HG02763 (cell line): ENCODE results near the gene SLC6A8.
"Not testable (repeated sequence)": the region's sequence is repeated elsewhere in the genome, so short reads cannot be mapped to it uniquely, and the experiment has no call there.

Experiments
- ATAC-seq: cut with Tn5 transposase; IDR thresholded peaks from one replicate; pipeline ENCODE4 v1.9.1; 2021; ENCODE audit warnings: mild to moderate bottlenecking, moderate library complexity; ENCODE audit not compliant: unreplicated experiment

SLC6A8 gene

DNA sequence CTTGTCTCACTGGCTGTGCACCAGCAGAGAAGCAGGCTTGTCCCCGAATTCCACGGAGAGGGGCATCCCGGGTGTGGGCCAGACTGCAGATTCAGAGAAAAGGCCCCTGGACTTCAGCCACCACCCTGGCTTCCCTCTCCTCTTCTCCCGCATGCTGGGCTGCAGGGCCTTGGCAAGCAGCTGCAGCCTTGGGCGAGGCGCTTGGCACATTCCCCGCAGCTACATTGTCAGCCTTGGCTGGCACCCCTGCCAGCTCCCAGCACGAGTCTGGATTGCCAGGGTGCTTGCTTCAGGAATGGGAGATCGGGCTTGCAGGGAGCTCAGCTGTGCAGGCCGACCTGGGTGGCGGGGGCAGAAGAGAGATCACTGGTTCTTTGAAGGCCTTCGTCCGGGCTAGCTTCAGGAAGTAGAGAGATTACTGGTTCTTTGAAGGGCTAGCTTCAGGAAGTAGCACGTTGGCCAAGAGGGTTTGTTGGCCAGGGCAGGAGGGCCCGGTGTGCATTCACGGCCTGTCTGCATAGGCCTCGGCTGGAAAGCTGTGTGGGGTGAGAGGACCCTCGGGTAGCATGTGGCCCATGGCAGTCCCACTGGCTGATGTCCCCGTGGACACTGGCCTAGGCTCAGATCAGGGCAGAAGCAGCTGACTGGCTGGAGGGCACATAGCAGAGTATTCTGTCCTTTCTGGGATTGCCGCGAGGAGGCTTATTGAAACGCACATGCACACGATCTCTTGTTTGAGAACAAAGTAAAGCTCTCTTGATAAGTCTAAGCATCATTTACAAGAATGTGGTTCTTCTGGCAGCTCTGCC, 39.6 kb downstream of the SLC6A8 start:
- ATAC-seq: no peak

DNA sequence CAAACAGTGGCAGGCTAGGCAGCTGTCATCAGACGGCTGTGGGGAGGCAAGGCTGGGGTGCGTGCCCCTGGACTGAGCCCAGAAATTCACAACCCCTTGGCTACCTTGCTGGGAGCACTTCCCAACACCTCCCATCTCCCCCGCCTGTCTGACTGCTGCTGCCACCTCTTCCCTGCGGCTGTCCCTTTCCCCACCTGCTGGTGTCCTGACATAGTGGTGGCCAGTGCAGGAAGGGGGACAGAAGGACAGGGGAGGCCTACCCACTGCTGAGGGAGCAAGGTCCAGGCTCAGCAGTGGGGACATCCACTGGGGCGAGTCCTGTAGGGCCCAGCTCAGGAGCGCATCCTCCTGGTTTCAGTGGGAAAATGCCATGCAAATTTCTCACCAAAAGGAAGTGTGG, 40.4 kb downstream of the SLC6A8 start:
- ATAC-seq: no peak

DNA sequence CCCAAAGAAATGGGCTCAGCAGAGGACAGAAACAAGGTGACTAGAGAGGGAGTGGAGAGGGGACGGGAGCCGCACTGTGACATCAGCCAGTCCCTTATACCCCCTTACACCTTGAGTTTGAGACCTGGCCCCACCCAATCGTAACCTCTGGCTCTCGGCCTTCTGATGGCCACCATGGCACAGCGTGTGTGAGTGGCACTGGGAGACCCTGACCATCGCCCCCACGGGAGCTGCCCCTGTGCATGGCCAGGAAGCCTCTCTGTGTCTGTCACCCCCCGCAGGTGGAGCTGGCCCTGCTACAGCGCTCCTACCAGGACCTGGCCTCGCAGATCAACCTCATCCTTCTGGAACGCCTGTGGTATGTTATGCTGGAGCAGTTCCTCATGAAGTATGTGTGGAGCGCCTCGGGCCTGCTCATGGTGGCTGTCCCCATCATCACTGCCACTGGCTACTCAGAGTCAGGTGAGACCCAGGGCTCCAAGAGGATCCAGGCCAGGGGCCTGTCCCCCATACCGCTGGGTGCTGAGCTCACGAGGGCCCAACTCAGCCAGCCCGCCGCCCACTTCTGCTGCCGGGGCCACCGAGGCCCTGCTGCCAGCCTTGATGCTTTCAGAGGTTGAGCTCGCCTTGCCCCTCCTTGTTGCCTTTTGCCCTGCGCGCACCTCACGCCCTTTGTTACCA, 41.4 kb downstream of the SLC6A8 start:
- ATAC-seq: no peak

- not testable (repeated sequence) for ATAC-seq
Measured at GRCh38 chrX:153730115-153730514, 42.4 kb downstream of the SLC6A8 start.

DNA sequence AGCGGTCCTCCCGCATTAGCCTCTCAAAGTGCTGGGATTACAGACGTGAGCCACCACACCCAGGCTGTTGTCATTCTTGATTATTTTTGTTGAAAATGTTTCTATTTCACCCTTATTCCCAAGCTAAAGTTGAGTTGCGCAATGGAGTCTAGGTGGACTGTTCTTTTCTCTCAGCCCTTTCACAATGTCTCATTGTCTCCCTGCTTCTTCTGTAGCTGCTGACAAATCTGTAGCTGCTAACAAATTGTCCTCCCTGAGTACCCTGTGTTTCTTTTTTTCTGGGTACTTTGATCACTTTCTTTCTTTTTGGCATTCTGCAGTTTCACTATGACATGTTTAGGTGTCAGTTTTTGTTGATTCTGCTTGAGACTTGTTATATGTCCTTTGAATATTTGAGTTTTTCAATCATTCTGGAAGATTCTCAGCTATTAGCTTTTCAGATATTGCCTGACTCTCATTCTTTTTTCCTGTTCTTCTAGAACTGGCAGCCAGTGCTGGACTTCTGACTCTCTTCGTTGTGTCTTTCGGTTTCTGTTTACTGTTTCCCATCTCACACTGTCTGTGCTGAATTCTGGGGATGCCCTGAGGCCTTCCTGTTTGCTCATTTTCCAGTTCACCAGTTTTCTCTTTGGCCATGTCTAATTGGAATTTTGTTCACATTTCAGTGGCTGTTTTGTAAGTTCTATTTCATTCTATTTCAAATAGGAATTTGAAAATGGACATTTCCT, 43.6 kb downstream of the SLC6A8 start:
- ATAC-seq: no peak

- ATAC-seq: no peak
Measured at GRCh38 chrX:153731845-153732215, 44.1 kb downstream of the SLC6A8 start.

- no peak for ATAC-seq
Measured at GRCh38 chrX:153732401-153732800, 44.7 kb downstream of the SLC6A8 start.

GRCh38 chrX:153733651-153734240, 46.0 kb downstream of the SLC6A8 start:
- no peak for ATAC-seq

DNA sequence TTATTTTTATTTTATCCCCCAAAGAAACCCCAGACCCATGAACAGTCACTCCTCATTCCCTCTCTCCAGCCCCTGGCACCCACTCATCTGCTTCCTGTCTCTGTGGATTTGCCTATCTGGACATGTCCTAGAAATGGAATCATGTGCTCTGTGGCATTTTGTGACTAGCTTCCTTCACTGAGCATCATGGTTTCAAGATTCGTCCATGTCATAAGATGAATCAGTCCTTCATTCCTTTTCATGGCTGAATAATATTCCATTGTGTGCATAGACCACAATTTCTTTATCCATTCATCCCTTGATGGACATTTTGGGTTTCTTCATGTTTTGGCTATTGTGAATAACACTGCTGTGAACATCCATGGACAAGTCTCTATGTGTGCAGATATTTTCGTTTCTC, 47.1 kb downstream of the SLC6A8 start:
- no peak for ATAC-seq

DNA sequence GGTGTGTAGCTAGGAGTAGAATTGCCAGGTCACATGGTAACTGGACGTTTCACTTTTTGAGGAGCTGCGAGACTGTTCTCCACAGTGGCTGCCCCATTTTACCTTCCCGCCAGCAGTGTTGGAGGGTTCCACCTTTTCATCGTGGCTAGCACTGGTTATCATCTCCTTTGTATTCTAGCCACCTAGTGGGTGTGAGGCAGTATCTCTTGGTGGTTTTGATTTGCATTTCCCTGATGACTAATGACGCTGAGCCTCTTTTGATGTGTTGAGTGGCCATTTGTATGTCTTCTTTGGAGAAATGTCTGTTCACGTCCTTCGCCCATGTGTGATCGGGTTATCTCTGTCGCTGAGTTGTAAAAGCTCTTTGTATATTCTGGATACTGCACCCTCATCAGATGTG, 47.5 kb downstream of the SLC6A8 start:
- ATAC-seq: no peak

DNA sequence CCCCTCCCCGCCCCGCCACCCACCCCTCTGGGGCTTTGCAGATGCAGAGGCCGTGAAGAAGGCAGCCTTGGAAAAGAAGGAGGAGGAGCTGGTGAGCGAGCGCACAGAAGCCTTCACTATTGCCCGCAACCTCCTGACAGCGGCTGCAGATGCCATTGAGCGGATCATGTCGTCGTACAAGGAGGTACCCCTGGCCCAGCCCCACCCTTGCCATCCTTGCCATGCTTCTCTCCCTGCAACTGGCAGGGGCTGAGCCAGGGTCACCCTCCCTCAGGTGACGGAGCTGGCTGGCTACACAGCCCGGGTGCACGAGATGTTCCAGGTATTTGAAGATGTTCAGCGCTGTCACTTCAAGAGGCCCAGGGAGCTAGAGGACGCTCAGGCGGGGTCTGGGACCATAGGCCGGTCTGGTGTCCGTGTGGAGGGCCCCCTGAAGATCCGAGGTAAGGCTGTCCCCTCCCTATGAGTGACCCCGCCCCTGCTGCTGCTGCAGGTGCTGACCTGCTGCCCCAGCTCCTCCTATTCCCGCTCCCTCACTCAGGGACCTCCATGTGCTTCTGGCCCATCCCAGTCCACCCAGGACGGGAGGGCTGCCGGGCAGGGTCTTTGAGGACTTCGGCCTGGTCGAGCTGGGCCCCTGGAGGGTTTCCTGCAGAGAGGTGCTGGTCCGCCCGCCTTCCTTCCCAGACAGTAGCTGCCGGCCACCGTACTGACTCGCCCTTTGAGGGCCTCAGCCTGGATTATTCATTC, 48.5 kb downstream of the SLC6A8 start:
- ATAC-seq: no peak

DNA sequence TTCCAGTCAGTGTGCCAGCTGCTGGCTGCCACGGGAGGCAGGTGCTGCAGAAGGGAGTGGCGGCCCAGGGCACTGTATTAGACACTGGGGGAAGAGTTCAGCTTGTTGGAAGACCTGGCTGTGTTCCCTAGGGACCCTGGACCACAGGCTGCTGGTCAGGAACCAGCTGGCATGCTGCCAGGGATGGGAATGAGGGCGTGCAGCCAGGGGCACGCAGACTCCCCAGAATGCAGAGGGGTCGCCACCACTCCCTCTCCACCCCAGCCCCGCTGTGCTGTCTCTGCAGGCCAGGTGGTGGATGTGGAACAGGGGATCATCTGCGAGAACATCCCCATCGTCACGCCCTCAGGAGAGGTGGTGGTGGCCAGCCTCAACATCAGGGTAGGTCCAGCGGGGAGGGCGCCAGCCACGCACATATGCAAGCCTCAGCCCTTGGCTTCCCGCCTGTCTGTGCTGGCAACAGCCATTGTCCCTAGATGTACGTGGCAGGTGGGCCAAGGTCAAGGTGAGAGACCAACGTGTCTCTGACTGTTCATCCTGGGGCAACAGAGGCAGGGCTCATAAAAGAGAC, 49.2 kb downstream of the SLC6A8 start:
- no peak for ATAC-seq

GRCh38 chrX:153738056-153738605, 50.4 kb downstream of the SLC6A8 start:
- no peak for ATAC-seq

DNA sequence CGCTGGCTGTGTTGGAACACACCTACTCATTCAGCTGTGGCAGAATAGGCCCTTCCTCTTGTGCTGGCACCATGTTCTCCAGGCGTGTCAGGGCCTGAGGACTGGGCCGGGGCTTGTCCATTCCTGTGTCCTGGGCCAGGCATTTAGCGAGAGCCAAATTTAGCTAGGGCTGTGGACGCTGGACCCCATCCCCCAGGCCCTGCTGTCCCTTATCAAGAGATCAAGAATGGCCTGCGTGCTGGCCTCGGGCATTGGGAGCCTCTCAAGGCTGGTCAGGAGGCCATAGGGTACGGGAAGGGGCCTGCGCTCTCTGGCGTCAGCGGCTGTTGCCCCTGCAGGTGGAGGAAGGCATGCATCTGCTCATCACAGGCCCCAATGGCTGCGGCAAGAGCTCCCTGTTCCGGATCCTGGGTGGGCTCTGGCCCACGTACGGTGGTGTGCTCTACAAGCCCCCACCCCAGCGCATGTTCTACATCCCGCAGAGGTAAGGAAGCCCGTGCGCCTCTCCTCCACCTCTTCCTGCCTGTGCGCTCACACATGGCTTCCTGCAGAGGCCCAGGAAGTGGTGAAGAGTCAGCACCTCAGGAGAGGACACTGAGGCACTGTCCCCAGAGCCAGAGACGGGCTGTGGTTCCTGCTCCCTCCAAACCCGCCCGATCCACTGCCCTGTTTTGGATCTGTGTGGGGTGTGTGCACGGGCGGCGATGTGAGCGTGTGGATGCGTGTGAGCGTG, 52.2 kb downstream of the SLC6A8 start:
- ATAC-seq: no peak

DNA sequence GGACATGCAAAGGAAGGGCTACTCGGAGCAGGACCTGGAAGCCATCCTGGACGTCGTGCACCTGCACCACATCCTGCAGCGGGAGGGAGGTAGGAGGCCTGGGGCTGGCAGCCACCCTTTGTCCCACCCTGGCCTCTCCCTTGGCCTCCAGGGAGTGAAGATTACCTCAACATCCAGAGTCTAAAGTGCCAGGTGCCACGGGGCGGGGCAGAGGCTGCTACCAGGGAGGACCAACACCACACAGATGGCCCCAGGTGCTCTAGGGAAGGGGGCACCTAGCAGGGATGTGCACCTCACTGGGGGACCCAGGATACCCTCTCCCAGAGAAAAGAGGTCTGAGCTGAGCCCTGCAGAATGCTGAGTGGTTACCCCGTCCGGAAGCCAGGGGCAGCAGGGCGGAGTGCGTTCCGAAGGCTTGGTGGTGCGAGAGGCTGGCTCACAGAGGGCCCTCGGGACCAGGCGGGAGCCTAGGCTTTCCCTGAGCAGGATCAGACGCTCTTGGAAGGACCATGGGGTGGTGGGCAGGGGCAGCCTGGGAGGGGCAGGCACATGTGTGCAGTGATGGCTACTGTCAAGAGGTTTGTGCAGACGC, 53.0 kb downstream of the SLC6A8 start:
- ATAC-seq: no peak

DNA sequence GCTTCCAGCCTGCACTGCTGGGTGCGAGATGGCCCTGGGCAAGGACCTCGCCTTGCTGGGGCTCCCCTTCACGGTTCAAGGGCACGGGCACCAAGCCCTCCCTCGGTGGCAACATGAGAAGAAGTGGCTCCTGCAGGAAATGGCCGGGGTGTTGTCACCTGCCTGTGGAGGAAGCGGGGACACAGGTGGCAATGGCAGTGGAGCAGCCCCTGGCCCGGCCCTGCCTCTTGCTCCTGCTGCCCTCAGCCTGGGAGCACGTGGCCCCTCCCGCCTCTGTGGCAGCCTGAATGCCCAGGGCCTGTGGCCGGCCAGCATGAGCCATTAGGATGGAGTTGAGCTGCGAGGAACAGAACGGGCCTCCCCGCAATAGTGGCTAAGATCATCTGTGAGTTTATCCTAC, 53.7 kb downstream of the SLC6A8 start:
- ATAC-seq: no peak

DNA sequence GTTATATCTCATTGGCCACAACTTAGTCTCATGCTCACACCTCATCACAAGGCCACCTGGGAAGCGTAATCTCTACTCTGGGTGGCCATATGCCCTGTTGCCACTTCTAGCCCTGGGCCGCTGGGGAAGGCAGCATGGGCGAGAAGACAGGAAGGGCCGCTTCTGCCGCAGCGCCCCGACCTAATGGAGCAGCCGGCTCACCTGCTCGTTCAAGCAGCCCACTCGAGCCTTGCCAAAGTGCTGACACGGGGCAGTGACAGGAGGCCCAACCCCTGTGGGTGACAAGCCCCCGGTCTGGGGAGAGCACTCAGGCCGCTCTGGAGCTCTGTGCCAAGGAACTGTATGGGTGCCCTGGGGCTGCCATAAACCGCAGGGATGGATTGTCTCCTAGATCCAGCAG, 54.4 kb downstream of the SLC6A8 start:
- ATAC-seq: not testable (repeated sequence)

DNA sequence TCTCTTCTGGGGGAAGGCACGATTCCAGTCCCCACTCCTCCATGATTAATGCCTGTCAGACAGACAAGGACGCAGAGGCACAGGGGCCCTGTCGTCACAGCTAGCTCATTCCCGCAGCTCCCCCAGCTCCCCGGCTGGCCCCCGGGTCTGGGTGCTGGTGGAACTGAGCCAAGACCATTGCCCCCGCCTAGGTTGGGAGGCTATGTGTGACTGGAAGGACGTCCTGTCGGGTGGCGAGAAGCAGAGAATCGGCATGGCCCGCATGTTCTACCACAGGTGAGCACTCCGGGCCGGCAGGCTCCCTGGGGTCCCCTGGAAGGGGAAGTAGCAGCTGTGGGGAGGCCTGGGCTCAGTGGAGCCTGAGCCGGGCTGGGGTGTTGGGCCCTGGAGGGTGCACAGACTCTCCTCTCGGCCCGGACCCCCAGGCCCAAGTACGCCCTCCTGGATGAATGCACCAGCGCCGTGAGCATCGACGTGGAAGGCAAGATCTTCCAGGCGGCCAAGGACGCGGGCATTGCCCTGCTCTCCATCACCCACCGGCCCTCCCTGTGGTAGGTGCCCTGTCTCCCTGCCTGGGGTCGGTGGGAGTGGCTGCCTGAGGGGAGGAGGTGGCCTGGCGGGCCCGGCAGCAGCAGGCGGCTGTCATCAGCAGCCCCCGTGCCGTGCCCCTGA, 55.2 kb downstream of the SLC6A8 start:
- not testable (repeated sequence) for ATAC-seq
